Aorta (tissue), 4 donors: ENCODE results near the gene PNMA6E. TPM values are rescaled to one million over a fixed set of nuclear protein-coding genes. Genes with fewer than 3 reads are reported as not detected.

Experiments
- polyA plus RNA-seq, 2 donors: library from polyadenylated mRNA; stranded (reverse); fragments of 200-250 nt; gene quantifications; one replicate each; pipeline ENCODE4 v1.2.3, GENCODE V29; 2013
- total RNA-seq, 2 donors: library from RNA; stranded (reverse); fragmentation: NEBNext Ultra II Directional; extraction: Animal tissue kit (Norgen Biotek cat#: 25700); gene quantifications; one replicate each; pipeline ENCODE4 v1.2.1, GENCODE V29; 2021
- donor health status: healthy with polysubstance abuse.
- donor health status: Bipolar disorder and iron deficiency.
- donor health status: DM: no; HTN: no; CAD: no.
- donor health status: DM: yes; HTN: yes; CAD: no.

The PNMA6E gene
- total and polyA plus RNA-seq, 4 donors = not detected

Other genes with a start within 250 kb of the PNMA6E start
- not detected for gene MAGEA1, start 222.1 kb downstream of the PNMA6E start, total RNA-seq
- gene MAGEA1, start 222.1 kb downstream of the PNMA6E start, polyA plus RNA-seq = not detected
- gene PNMA6F, start 79.6 kb downstream of the PNMA6E start, total RNA-seq = not detected
- gene PNMA6F, start 79.6 kb downstream of the PNMA6E start, polyA plus RNA-seq = not detected
- gene ZNF275, start 67.2 kb downstream of the PNMA6E start, total RNA-seq = 10 to 100 TPM; 10.0 to 13.7 TPM
- 1 to 10 TPM; 2.6 to 4.8 TPM for gene ZNF275, start 67.2 kb downstream of the PNMA6E start, polyA plus RNA-seq
- gene ZFP92, start 10.1 kb upstream of the PNMA6E start, total RNA-seq = under 1 TPM; 0.88 to 0.99 TPM
- gene ZFP92, start 10.1 kb upstream of the PNMA6E start, polyA plus RNA-seq = under 1 TPM; 0.23 to 0.75 TPM
- gene TREX2, start 44.7 kb upstream of the PNMA6E start, total RNA-seq = 1 to 10 TPM; 1.4 to 4.5 TPM
- 10 to 100 TPM in 1 of 2 donors, not detected in 1; 39.1 TPM for gene TREX2, start 44.7 kb upstream of the PNMA6E start, polyA plus RNA-seq
- 10 to 100 TPM; 34.6 to 76.0 TPM for gene HAUS7, start 69.2 kb upstream of the PNMA6E start, total RNA-seq
- 100 to 1,000 TPM in 1 of 2 donors, 10 to 100 TPM in 1; 33.1 to 686 TPM for gene HAUS7, start 69.2 kb upstream of the PNMA6E start, polyA plus RNA-seq
- gene BGN, start 93.6 kb upstream of the PNMA6E start, total RNA-seq = 1,000 to 10,000 TPM; 1,297 to 2,306 TPM
- 1,000 to 10,000 TPM; 1,177 to 3,171 TPM for gene BGN, start 93.6 kb upstream of the PNMA6E start, polyA plus RNA-seq
- gene ATP2B3, start 116.3 kb upstream of the PNMA6E start, total RNA-seq = under 1 TPM; 0.19 to 0.27 TPM
- gene ATP2B3, start 116.3 kb upstream of the PNMA6E start, polyA plus RNA-seq = under 1 TPM in 1 of 2 donors, not detected in 1; 0.20 TPM
- 10 to 100 TPM; 13.5 to 13.6 TPM for gene CCNQ, start 197.8 kb upstream of the PNMA6E start, total RNA-seq
- gene CCNQ, start 197.8 kb upstream of the PNMA6E start, polyA plus RNA-seq = 10 to 100 TPM; 28.8 to 40.3 TPM
- not detected for gene DUSP9, start 245.9 kb upstream of the PNMA6E start, total RNA-seq
- not detected for gene DUSP9, start 245.9 kb upstream of the PNMA6E start, polyA plus RNA-seq